Ishikawa (cell line): ENCODE results near the gene ATG9B.

Experiments
- EGR1 ChIP-seq: IDR thresholded peaks from 2 replicates; pipeline ENCODE4 v1.6.1; 2012
- EP300 ChIP-seq: IDR thresholded peaks from 2 replicates; pipeline ENCODE4 v1.6.1; 2012; ENCODE audit warnings: borderline replicate concordance
- FOXM1 ChIP-seq: IDR thresholded peaks from 2 replicates; pipeline ENCODE4 v1.6.1; 2012; ENCODE audit warnings: low read depth, borderline replicate concordance
- NFIC ChIP-seq: IDR thresholded peaks from 2 replicates; pipeline ENCODE4 v1.6.1; 2012
- RAD21 ChIP-seq: IDR thresholded peaks from 2 replicates; pipeline ENCODE4 v1.6.1; 2012; ENCODE audit warnings: low read depth
- TAF1 ChIP-seq: IDR thresholded peaks from 2 replicates; pipeline ENCODE4 v1.6.1; 2012; ENCODE audit warnings: low read depth, mild to moderate bottlenecking
- TCF12 ChIP-seq: IDR thresholded peaks from 2 replicates; pipeline ENCODE4 v1.6.1; 2012; ENCODE audit warnings: low read depth
- TEAD4 ChIP-seq: IDR thresholded peaks from 2 replicates; pipeline ENCODE4 v1.6.1; 2012
- YY1 ChIP-seq: IDR thresholded peaks from 2 replicates; pipeline ENCODE4 v1.6.1; 2012; ENCODE audit warnings: low read depth
- ZBTB7A ChIP-seq: IDR thresholded peaks from 2 replicates; pipeline ENCODE4 v1.6.1; 2012; ENCODE audit warnings: low read depth
- TF ChIP-seq, protein P1 (sequence below): IDR thresholded peaks from 2 replicates; pipeline ENCODE4 v1.6.1; 2012; ENCODE audit warnings: low read depth, mild to moderate bottlenecking

- no peak for TF ChIP-seq EGR1
- TF ChIP-seq RAD21: peak; percentile 63
- no peak for TF ChIP-seq TCF12
- TF ChIP-seq EP300: no peak
- TF ChIP-seq FOXM1: no peak
- TF ChIP-seq NFIC: no peak
- TF ChIP-seq YY1: no peak
- TF ChIP-seq TAF1: no peak
- TF ChIP-seq, protein P1, sequence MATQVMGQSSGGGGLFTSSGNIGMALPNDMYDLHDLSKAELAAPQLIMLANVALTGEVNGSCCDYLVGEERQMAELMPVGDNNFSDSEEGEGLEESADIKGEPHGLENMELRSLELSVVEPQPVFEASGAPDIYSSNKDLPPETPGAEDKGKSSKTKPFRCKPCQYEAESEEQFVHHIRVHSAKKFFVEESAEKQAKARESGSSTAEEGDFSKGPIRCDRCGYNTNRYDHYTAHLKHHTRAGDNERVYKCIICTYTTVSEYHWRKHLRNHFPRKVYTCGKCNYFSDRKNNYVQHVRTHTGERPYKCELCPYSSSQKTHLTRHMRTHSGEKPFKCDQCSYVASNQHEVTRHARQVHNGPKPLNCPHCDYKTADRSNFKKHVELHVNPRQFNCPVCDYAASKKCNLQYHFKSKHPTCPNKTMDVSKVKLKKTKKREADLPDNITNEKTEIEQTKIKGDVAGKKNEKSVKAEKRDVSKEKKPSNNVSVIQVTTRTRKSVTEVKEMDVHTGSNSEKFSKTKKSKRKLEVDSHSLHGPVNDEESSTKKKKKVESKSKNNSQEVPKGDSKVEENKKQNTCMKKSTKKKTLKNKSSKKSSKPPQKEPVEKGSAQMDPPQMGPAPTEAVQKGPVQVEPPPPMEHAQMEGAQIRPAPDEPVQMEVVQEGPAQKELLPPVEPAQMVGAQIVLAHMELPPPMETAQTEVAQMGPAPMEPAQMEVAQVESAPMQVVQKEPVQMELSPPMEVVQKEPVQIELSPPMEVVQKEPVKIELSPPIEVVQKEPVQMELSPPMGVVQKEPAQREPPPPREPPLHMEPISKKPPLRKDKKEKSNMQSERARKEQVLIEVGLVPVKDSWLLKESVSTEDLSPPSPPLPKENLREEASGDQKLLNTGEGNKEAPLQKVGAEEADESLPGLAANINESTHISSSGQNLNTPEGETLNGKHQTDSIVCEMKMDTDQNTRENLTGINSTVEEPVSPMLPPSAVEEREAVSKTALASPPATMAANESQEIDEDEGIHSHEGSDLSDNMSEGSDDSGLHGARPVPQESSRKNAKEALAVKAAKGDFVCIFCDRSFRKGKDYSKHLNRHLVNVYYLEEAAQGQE: peak; percentile 33; the same call in 1 of the 2 replicates
- no peak for TF ChIP-seq ZBTB7A
- no peak for TF ChIP-seq TEAD4
Observed at GRCh38 chr7:150986099-150986512, 38.2 kb downstream of the ATG9B start.
